ENCODE data around the gene RMND1. TPM values are rescaled to one million over a fixed set of nuclear protein-coding genes. Genes with fewer than 3 reads are reported as not detected.
A peak's percentile ranks its signal among the peaks of the same experiment; 100 is the strongest.

RMND1 gene
- total and polyA plus RNA-seq, 9 of the 15 experiments (the other 6 are each of a cell fraction or from before 2014, with no cell fraction given) = 26.9 to 47.8 (median 36.2) TPM

GRCh38 chr6:151390851-151391470, 61.0 kb downstream of the RMND1 start (continued):
- TF ChIP-seq ZNF347 (CRISPR knock-in tag; IDR thresholded peaks at IDR 0.05; ENCODE audit: low read depth) = no peak
- 0 out of 2 replicates have a peak, but pooled peaks have one; percentile 50 for TF ChIP-seq TARDBP (IDR thresholded peaks at IDR 0.05)
- no peak for TF ChIP-seq NR2C2 (CRISPR knock-in tag; IDR thresholded peaks at IDR 0.05)
- TF ChIP-seq NR2C2 (tag; IDR thresholded peaks at IDR 0.05) = peak; percentile 59
- TF ChIP-seq ZNF384 (IDR thresholded peaks at IDR 0.05; ENCODE audit: low read depth, low read length) = no peak
- peak; percentile 49; the same call in 1 of the 2 replicates for TF ChIP-seq E2F4 (CRISPR knock-in tag; IDR thresholded peaks at IDR 0.05; ENCODE audit: low read depth)
- TF ChIP-seq SRF (CRISPR knock-in tag; IDR thresholded peaks at IDR 0.05) = 0 out of 4 replicates have a peak, but pooled peaks of 1 of the 2 experiments have one; percentile 20
- TF ChIP-seq PHF21A (IDR thresholded peaks at IDR 0.05; ENCODE audit: borderline replicate concordance, low read depth) = no peak
- TF ChIP-seq FOXK2 (conservative IDR thresholded peaks at IDR 0.05 in 1 of 2, IDR thresholded peaks at IDR 0.05 in 1 of 2; ENCODE audit: low read depth in 2 of 2) = no peak
- TF ChIP-seq ZNF644 (tag; IDR thresholded peaks at IDR 0.05; ENCODE audit: low read depth) = no peak; the same call in 1 of the 2 replicates
- no peak for TF ChIP-seq SMARCB1 (IDR thresholded peaks at IDR 0.05; ENCODE audit: insufficient read length, low read depth)
- TF ChIP-seq ZNF143 (CRISPR knock-in tag; IDR thresholded peaks at IDR 0.05) = no peak
- no peak for TF ChIP-seq RBM17 (IDR thresholded peaks at IDR 0.05; ENCODE audit: borderline replicate concordance, low read depth, low read length)
- TF ChIP-seq, protein P1, sequence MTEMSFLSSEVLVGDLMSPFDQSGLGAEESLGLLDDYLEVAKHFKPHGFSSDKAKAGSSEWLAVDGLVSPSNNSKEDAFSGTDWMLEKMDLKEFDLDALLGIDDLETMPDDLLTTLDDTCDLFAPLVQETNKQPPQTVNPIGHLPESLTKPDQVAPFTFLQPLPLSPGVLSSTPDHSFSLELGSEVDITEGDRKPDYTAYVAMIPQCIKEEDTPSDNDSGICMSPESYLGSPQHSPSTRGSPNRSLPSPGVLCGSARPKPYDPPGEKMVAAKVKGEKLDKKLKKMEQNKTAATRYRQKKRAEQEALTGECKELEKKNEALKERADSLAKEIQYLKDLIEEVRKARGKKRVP (CRISPR knock-in tag; IDR thresholded peaks at IDR 0.05) = no peak
- TF ChIP-seq FOS (IDR thresholded peaks at IDR 0.05; ENCODE audit: extremely low read depth, insufficient read length) = no peak
- peak; percentile 54; the same call in 1 of the 2 replicates for TF ChIP-seq RB1 (IDR thresholded peaks at IDR 0.05; ENCODE audit: low read depth)
- no peak for TF ChIP-seq ZNF561 (CRISPR knock-in tag; conservative IDR thresholded peaks at IDR 0.05)
- TF ChIP-seq ZNF324 (CRISPR knock-in tag; IDR thresholded peaks at IDR 0.05) = no peak
- TF ChIP-seq HOMEZ (CRISPR knock-in tag; IDR thresholded peaks at IDR 0.05) = no peak; the same call in 1 of the 2 replicates
- peak; percentile 32; the same call in 1 of the 2 replicates for TF ChIP-seq NFIC (IDR thresholded peaks at IDR 0.05)
- TF ChIP-seq ZNF134 (CRISPR knock-in tag; conservative IDR thresholded peaks at IDR 0.05) = no peak
- TF ChIP-seq CHD1 (IDR thresholded peaks at IDR 0.05; ENCODE audit: low read length) = peak; percentile 95
- no peak for TF ChIP-seq SPI1 (IDR thresholded peaks at IDR 0.05; ENCODE audit: borderline replicate concordance, low read depth, low read length)
- no peak for TF ChIP-seq ZNF12 (CRISPR knock-in tag; IDR thresholded peaks at IDR 0.05)
- no peak for TF ChIP-seq TAL1 (IDR thresholded peaks at IDR 0.05)
- TF ChIP-seq DNMT1 (IDR thresholded peaks at IDR 0.05) = no peak
- TF ChIP-seq ZNF655 (CRISPR knock-in tag; IDR thresholded peaks at IDR 0.05) = no peak

Data from K562 (cell line).